ENCODE data around the gene DUSP1. TPM values are rescaled to one million over a fixed set of nuclear protein-coding genes. Genes with fewer than 3 reads are reported as not detected.

Gene DUSP1
- total RNA-seq, 6 donors from 2014 or later: 568 to 1,492 (median 904) TPM

Small RNA genes within 50 kb of the gene (small RNA-seq; reads per million reads assigned to genes)
- 0 reads per million in 4 donors for gene AC022217.4
- gene RF00019: 0 reads per million in 4 donors

Other genes starting within 250 kb of the DUSP1 start
- gene NEURL1B, start 129.9 kb downstream of the DUSP1 start, total RNA-seq: 10 to 100 TPM in 4 of 6 donors, 1 to 10 TPM in 2; 6.3 to 29.4 (median 15.1) TPM
- gene ERGIC1, start 63.1 kb upstream of the DUSP1 start, total RNA-seq: 100 to 1,000 TPM; 158 to 225 (median 173) TPM
- 10 to 100 TPM; 10.5 to 31.0 (median 23.9) TPM for gene RPL26L1, start 188.2 kb upstream of the DUSP1 start, total RNA-seq
- gene ATP6V0E1, start 212.6 kb upstream of the DUSP1 start, total RNA-seq: 100 to 1,000 TPM in 4 of 6 donors, 10 to 100 TPM in 2; 58.7 to 317 (median 198) TPM

All from upper lobe of left lung (tissue), 6 donors.